DMS79 (cell line): ENCODE results near the gene GPR62.

ENCODE experiments used
- DNase-seq: peaks from one replicate; lab custom pipeline; 2025; lab: John Stamatoyannopoulos, UW

Gene GPR62

GRCh38 chr3:51938780-51939425 is 16.3 kb upstream of the GPR62 start:
- no peak for DNase-seq

- DNase-seq = no peak
Observed at GRCh38 chr3:51940648-51941462, 14.3 kb upstream of the GPR62 start.

GRCh38 chr3:51941463-51941797 is 13.8 kb upstream of the GPR62 start:
- DNase-seq = no peak

GRCh38 chr3:51941798-51942602 is 13.2 kb upstream of the GPR62 start, which contains the start of the genes PARP3 and RRP9:
Gene PARP3 (plus strand): TSS chr3:51942363. CDS start chr3:51943356, 993 bp downstream.
Gene RRP9 (minus strand): TSS chr3:51941904. CDS start chr3:51941867, 37 bp downstream.
- peak; percentile 94 for DNase-seq

GRCh38 chr3:51942603-51943450 is 12.4 kb upstream of the GPR62 start:
- DNase-seq = no peak

GRCh38 chr3:51943451-51944391 is 11.5 kb upstream of the GPR62 start:
- DNase-seq = no peak

- no peak for DNase-seq
Observed at GRCh38 chr3:51944451-51945021, 10.6 kb upstream of the GPR62 start.

GRCh38 chr3:51945031-51945840 is 9.9 kb upstream of the GPR62 start:
- no peak for DNase-seq

GRCh38 chr3:51945926-51946705 is 9.1 kb upstream of the GPR62 start:
- DNase-seq = no peak

- no peak for DNase-seq
Observed at GRCh38 chr3:51946796-51947195, 8.4 kb upstream of the GPR62 start.

- DNase-seq = no peak
Observed at GRCh38 chr3:51947215-51947900, 7.8 kb upstream of the GPR62 start.

- no peak for DNase-seq
Observed at GRCh38 chr3:51948016-51948580, 7.1 kb upstream of the GPR62 start.

GRCh38 chr3:51949121-51949520 is 6.1 kb upstream of the GPR62 start:
- no peak for DNase-seq

- DNase-seq = no peak
Observed at GRCh38 chr3:51950899-51951298, 4.3 kb upstream of the GPR62 start.

GRCh38 chr3:51953445-51953844 is 1.7 kb upstream of the GPR62 start:
- DNase-seq = no peak

- DNase-seq = no peak
Observed at GRCh38 chr3:51954105-51954504, 1.1 kb upstream of the GPR62 start.

- no peak for DNase-seq
Observed at GRCh38 chr3:51954713-51955112, 468 bp upstream of the GPR62 start.
